Caco-2 (cell line): ENCODE results near the gene SIRT2. TPM values are rescaled to one million over a fixed set of nuclear protein-coding genes. Genes with fewer than 3 reads are reported as not detected.

Experiments used
- BruUV-seq: library from RNA; stranded (reverse); fragments of 400-500 nt; replicated peaks from 2 replicates; lab custom pipeline; 2021; lab: Mats Ljungman, UMichigan
- CTCF ChIA-PET: fragments of 300-600 bp; sonication (Branson Sonifier 250); formaldehyde crosslinking; loops from one replicate; lab custom pipeline; 2022; ENCODE audit warnings: antibody characterized with exemption; lab: Charles Lee
- POLR2A ChIA-PET: fragments of 300-600 bp; sonication (Branson Sonifier 250); formaldehyde crosslinking; loops from one replicate; lab custom pipeline; 2022; ENCODE audit warnings: antibody characterized with exemption; lab: Charles Lee
- DNase-seq, 2 experiments: peaks; one replicate each; pipeline versions ENCODE4 v3.0.0 to v3.0.0-alpha.2; 2020 to 2022
- H3K27me3 ChIP-seq: replicated peaks from 2 replicates; pipeline ENCODE4 v1.6.0; 2011; ENCODE audit warnings: low read length; ENCODE audit not compliant: control insufficient read depth, insufficient read depth
- H3K36me3 ChIP-seq: 2 replicates; pipeline ENCODE4 v1.5.1; 2011; ENCODE audit warnings: low read length; ENCODE audit not compliant: control insufficient read depth, insufficient read depth
- H3K4me1 ChIP-seq: fragments of 250-450 bp; sonication (Bioruptor Pico); 2 replicates; pipeline ENCODE4 v1.5.1; 2020; ENCODE audit warnings: mild to moderate bottlenecking
- H3K4me3 ChIP-seq: 2 replicates; pipeline ENCODE4 v1.5.1; 2011; ENCODE audit warnings: low read depth, mild to moderate bottlenecking, control low read depth, low read length
- H3K9me3 ChIP-seq: fragments of 250-450 bp; sonication (Bioruptor Pico); 2 replicates; pipeline ENCODE4 v1.5.1; 2020; ENCODE audit warnings: mild to moderate bottlenecking, moderate library complexity
- H3K27ac Mint-ChIP-seq: one replicate; pipeline ENCODE4 v1.8.0; 2022; ENCODE audit warnings: mixed read lengths; ENCODE audit not compliant: unreplicated experiment
- H3K27me3 Mint-ChIP-seq: one replicate; pipeline ENCODE4 v1.8.0; 2022; ENCODE audit warnings: mixed read lengths; ENCODE audit not compliant: insufficient read depth, unreplicated experiment
- H3K36me3 Mint-ChIP-seq: one replicate; pipeline ENCODE4 v1.8.0; 2022; ENCODE audit warnings: mild to moderate bottlenecking, mixed read lengths; ENCODE audit not compliant: insufficient read depth, unreplicated experiment
- H3K4me1 Mint-ChIP-seq: one replicate; pipeline ENCODE4 v1.8.0; 2022; ENCODE audit warnings: low read depth, mixed read lengths; ENCODE audit not compliant: unreplicated experiment
- H3K4me3 Mint-ChIP-seq: one replicate; pipeline ENCODE4 v1.8.0; 2022; ENCODE audit warnings: mild to moderate bottlenecking, moderate library complexity, mixed read lengths; ENCODE audit not compliant: unreplicated experiment
- H3K9me3 Mint-ChIP-seq: one replicate; pipeline ENCODE4 v1.8.0; 2022; ENCODE audit warnings: mixed read lengths; ENCODE audit not compliant: unreplicated experiment
- intact Hi-C: fragments of 100-400 bp; cut with micrococcal nuclease; formaldehyde crosslinking; loops from one replicate; pipeline ENCODE4 v1.10.0; 2022; ENCODE audit not compliant: unreplicated experiment
- total RNA-seq: library from RNA; stranded (reverse); gene quantifications from 2 replicates; pipeline ENCODE4 v1.2.3, GENCODE V29; 2022
- TF ChIP-seq, protein P1 (sequence below), 2 experiments: fragments of 200-600 bp in 1 of 2; IDR thresholded peaks; 1 replicate in 1 of 2; 2 replicates in 1 of 2; pipeline versions ENCODE4 v1.5.1 to v1.8.0; 2011 to 2022; ENCODE audit warnings: antibody characterized with exemption in 1 of 2, control low read depth in 1 of 2, inconsistent platforms in 1 of 2, low read depth in 1 of 2, low read length in 1 of 2, mild to moderate bottlenecking in 1 of 2, moderate library complexity in 1 of 2; ENCODE audit not compliant: insufficient read depth in 1 of 2, severe bottlenecking in 1 of 2, unreplicated experiment in 1 of 2

SIRT2 gene
- total RNA-seq, 1 experiment from 2014 or later, result 33.3 TPM

DNA sequence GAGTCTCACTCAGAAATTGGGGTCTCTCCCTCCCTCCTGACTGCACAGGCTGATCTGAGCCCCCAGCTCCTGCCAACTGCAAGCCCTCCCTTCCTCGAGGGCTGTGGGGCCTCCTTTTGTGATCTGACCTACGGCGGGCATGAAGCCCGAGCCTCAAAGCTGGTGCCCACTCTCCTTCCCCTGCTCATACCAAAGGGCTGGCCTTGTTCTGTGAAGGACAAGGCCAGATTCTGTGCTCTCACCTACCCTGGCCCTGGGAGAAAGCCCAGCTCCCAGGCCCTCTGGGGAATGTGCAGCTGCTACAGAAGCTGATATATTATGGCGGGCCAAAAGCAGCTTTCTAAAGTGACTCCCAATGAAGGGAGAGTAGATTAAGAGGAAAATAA, 58.8 kb downstream of the SIRT2 start:
- Mint-ChIP-seq H3K4me3 (peak overlapping the region; percentile 44), H3K9me3 (no peaks in the 10 kb centered on the region), H3K27ac (peak overlapping the region; percentile 53), H3K36me3 (peaks cover 100% of the 10 kb centered on the region), H3K27me3 (no peaks in the 10 kb centered on the region), H3K4me1 (peaks cover 38% of the 10 kb centered on the region)
- no TSS peak for BruUV-seq
- Histone ChIP-seq H3K36me3 (peaks cover 34% of the 10 kb centered on the region), H3K4me1 (peaks cover 32% of the 10 kb centered on the region), H3K27me3 (no peaks in the 10 kb centered on the region), H3K9me3 (no peaks in the 10 kb centered on the region), H3K4me3 (no peak overlapping the region)
- CTCF ChIA-PET, result no interaction called here
- TF ChIP-seq, protein P1, sequence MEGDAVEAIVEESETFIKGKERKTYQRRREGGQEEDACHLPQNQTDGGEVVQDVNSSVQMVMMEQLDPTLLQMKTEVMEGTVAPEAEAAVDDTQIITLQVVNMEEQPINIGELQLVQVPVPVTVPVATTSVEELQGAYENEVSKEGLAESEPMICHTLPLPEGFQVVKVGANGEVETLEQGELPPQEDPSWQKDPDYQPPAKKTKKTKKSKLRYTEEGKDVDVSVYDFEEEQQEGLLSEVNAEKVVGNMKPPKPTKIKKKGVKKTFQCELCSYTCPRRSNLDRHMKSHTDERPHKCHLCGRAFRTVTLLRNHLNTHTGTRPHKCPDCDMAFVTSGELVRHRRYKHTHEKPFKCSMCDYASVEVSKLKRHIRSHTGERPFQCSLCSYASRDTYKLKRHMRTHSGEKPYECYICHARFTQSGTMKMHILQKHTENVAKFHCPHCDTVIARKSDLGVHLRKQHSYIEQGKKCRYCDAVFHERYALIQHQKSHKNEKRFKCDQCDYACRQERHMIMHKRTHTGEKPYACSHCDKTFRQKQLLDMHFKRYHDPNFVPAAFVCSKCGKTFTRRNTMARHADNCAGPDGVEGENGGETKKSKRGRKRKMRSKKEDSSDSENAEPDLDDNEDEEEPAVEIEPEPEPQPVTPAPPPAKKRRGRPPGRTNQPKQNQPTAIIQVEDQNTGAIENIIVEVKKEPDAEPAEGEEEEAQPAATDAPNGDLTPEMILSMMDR (IDR thresholded peaks at IDR 0.05; ENCODE audit: insufficient read depth in 1 of 2, low read depth in 1 of 2, low read length in 1 of 2, severe bottlenecking in 1 of 2, unreplicated experiment in 1 of 2), result no peak
- intact Hi-C loops, result no loop called here
- POLR2A ChIA-PET, result interaction anchor here (0.5 to 1.9 kb wide), 3 partner anchors 9 to 46 kb away, joined by 3 to 18 read pairs (median 5); no protein-coding TSS in a partner anchor
- DNase-seq, result no peak

- Histone ChIP-seq H3K4me3 (no peak overlapping the region), H3K36me3 (peaks cover 31% of the 10 kb centered on the region), H3K9me3 (no peaks in the 10 kb centered on the region), H3K4me1 (peaks cover 32% of the 10 kb centered on the region), H3K27me3 (no peaks in the 10 kb centered on the region)
- no TSS peak for BruUV-seq
- Mint-ChIP-seq H3K27me3 (no peaks in the 10 kb centered on the region), H3K36me3 (peaks cover 100% of the 10 kb centered on the region), H3K4me1 (peaks cover 33% of the 10 kb centered on the region), H3K9me3 (no peaks in the 10 kb centered on the region), H3K27ac (peak overlapping the region; percentile 65), H3K4me3 (no peak overlapping the region)
- no peak for DNase-seq
- ChIA-PET CTCF (interaction anchor here (0.7 kb wide), 1 partner anchor 91 kb away, joined by 3 read pairs; the partner anchor contains the start of genes MRPS12 and SARS2), POLR2A (interaction anchor here (0.6 to 1.9 kb wide), 3 partner anchors 8 to 36 kb away, joined by 3 to 18 read pairs (median 5); no protein-coding TSS in a partner anchor)
- intact Hi-C loops, result loop anchor here (5.0 kb wide), 1 partner anchor 103 kb away; no protein-coding TSS in a partner anchor
- TF ChIP-seq, protein P1 (IDR thresholded peaks at IDR 0.05; ENCODE audit: insufficient read depth in 1 of 2, low read depth in 1 of 2, low read length in 1 of 2, severe bottlenecking in 1 of 2, unreplicated experiment in 1 of 2), result no peak
These were observed 59.4 kb downstream of the SIRT2 start for GRCh38 chr19:38839816-38840582.

- peaks cover 100% of the 10 kb centered on the region for H3K36me3 Mint-ChIP-seq
- Histone ChIP-seq H3K4me1 (peaks cover 32% of the 10 kb centered on the region), H3K4me3 (no peak overlapping the region), H3K36me3 (peaks cover 30% of the 10 kb centered on the region), H3K27me3 (no peaks in the 10 kb centered on the region), H3K9me3 (no peaks in the 10 kb centered on the region)
- intact Hi-C loops, result loop anchor here (5.0 kb wide), 1 partner anchor 102 kb away; no protein-coding TSS in a partner anchor
- ChIA-PET POLR2A (interaction anchor here (0.6 to 1.9 kb wide), 3 partner anchors 10 to 102 kb away, joined by 3 to 18 read pairs (median 3); no protein-coding TSS in a partner anchor), CTCF (interaction anchor here (0.7 to 1.0 kb wide), 2 partner anchors 91 to 437 kb away, joined by 3 read pairs; partner anchors contain the start of genes FAM98C, MRPS12 and SARS2)
- H3K4me1 Mint-ChIP-seq, result peaks cover 27% of the 10 kb centered on the region
- H3K4me3 Mint-ChIP-seq, result peak overlapping the region; percentile 12
- no peaks in the 10 kb centered on the region for H3K9me3 Mint-ChIP-seq
- no peaks in the 10 kb centered on the region for H3K27me3 Mint-ChIP-seq
- DNase-seq, result no peak
- peak overlapping the region; percentile 65 for H3K27ac Mint-ChIP-seq
- no TSS peak for BruUV-seq
- TF ChIP-seq, protein P1 (IDR thresholded peaks at IDR 0.05; ENCODE audit: insufficient read depth in 1 of 2, low read depth in 1 of 2, low read length in 1 of 2, severe bottlenecking in 1 of 2, unreplicated experiment in 1 of 2), result no peak
These were observed 60.2 kb downstream of the SIRT2 start for GRCh38 chr19:38838986-38839761.
